ENCODE results near the gene TENM3. TPM values are rescaled to one million over a fixed set of nuclear protein-coding genes. Genes with fewer than 3 reads are reported as not detected.

The TENM3 gene
- total RNA-seq, 2 donors from 2014 or later, result 21.4 to 52.3 TPM

DNA sequence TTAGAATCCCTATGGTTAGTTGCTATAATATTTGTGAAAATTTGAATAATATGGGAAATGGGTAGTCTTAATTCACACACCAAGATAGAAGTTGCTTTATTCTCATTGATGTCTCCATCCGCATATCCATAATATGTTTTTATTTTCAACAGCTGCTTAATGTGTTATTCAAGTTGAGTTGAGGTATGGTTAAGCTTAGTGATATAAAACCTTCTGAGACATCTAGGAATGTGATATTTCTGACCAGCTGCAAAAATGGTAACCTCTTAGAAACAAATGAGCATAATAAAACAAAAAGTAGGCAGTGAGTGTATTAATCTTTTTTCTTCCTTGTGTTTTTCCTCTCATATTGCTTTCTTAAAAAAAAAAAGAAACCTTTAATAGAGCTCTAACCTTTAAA lies 172.9 kb downstream of the TENM3 start:
- intact Hi-C loops (cut with DNase I), result no loop called here
- H3K27ac ChIP-seq, result no peak overlapping the region
- no peaks in the 10 kb centered on the region for H3K36me3 ChIP-seq
- TF ChIP-seq POLR2AphosphoS5 (IDR thresholded peaks at IDR 0.05) (no peak), POLR2A (IDR thresholded peaks at IDR 0.05) (no peak)
- TF ChIP-seq, protein P1, sequence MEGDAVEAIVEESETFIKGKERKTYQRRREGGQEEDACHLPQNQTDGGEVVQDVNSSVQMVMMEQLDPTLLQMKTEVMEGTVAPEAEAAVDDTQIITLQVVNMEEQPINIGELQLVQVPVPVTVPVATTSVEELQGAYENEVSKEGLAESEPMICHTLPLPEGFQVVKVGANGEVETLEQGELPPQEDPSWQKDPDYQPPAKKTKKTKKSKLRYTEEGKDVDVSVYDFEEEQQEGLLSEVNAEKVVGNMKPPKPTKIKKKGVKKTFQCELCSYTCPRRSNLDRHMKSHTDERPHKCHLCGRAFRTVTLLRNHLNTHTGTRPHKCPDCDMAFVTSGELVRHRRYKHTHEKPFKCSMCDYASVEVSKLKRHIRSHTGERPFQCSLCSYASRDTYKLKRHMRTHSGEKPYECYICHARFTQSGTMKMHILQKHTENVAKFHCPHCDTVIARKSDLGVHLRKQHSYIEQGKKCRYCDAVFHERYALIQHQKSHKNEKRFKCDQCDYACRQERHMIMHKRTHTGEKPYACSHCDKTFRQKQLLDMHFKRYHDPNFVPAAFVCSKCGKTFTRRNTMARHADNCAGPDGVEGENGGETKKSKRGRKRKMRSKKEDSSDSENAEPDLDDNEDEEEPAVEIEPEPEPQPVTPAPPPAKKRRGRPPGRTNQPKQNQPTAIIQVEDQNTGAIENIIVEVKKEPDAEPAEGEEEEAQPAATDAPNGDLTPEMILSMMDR (IDR thresholded peaks at IDR 0.05), result no peak
- no peak overlapping the region for H3K4me3 ChIP-seq
- H3K4me1 ChIP-seq (replicated peaks), result no peaks in the 10 kb centered on the region
- DNase-seq (ENCODE audit: low spot score), result no peak
- H3K9me3 ChIP-seq, result no peaks in the 10 kb centered on the region
- no peaks in the 10 kb centered on the region for H3K27me3 ChIP-seq (replicated peaks; ENCODE audit: insufficient read depth)
- 94% methylated on average over 1 of the region's 1 CpG for WGBS

- intact Hi-C loops (cut with DNase I), result no loop called here
- no peak for DNase-seq (ENCODE audit: low spot score)
- Histone ChIP-seq H3K4me3 (no peak overlapping the region), H3K36me3 (no peaks in the 10 kb centered on the region), H3K9me3 (no peaks in the 10 kb centered on the region), H3K27me3 (replicated peaks; ENCODE audit: insufficient read depth) (no peaks in the 10 kb centered on the region), H3K4me1 (replicated peaks) (no peaks in the 10 kb centered on the region), H3K27ac (no peak overlapping the region)
- WGBS, result 63% methylated on average over 9 of the region's 9 CpGs
- TF ChIP-seq POLR2AphosphoS5 (IDR thresholded peaks at IDR 0.05), result no peak
- TF ChIP-seq POLR2A (IDR thresholded peaks at IDR 0.05), result no peak
- TF ChIP-seq, protein P1 (IDR thresholded peaks at IDR 0.05), result no peak
Measured at GRCh38 chr4:182418054-182418734, 175.0 kb downstream of the TENM3 start.

DNA sequence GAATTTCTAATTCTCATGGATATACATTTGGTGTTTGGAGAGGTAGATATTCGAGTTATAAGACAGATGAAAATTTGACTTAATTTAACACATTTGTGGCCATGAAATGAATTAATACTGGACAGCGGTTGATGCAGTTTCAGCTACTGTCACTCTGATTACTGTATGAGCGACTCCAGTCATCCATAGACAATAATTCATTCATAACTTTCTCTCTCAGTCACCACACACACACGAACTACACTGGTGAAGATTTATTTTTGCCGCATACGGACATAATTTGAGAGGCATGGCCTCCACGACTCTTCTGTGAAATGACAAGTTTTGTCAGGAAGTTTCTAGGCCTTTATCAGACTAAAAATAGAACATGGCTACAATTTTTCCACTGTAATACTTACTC lies 177.0 kb downstream of the TENM3 start:
- H3K36me3 ChIP-seq, result no peaks in the 10 kb centered on the region
- H3K27ac ChIP-seq, result no peak overlapping the region
- TF ChIP-seq, protein P1 (IDR thresholded peaks at IDR 0.05), result no peak
- H3K27me3 ChIP-seq (replicated peaks; ENCODE audit: insufficient read depth), result no peaks in the 10 kb centered on the region
- no peaks in the 10 kb centered on the region for H3K9me3 ChIP-seq
- H3K4me3 ChIP-seq, result no peak overlapping the region
- intact Hi-C loops (cut with DNase I), result no loop called here
- DNase-seq (ENCODE audit: low spot score), result no peak
- 89% methylated on average over 7 of the region's 7 CpGs for WGBS
- no peaks in the 10 kb centered on the region for H3K4me1 ChIP-seq (replicated peaks)

- 88% methylated on average over 5 of the region's 5 CpGs for WGBS
- DNase-seq (ENCODE audit: low spot score), result no peak
- TF ChIP-seq POLR2A (IDR thresholded peaks at IDR 0.05) (no peak), POLR2AphosphoS5 (IDR thresholded peaks at IDR 0.05) (no peak)
- TF ChIP-seq, protein P1 (IDR thresholded peaks at IDR 0.05), result no peak
- H3K36me3 ChIP-seq, result no peaks in the 10 kb centered on the region
- H3K27me3 ChIP-seq (replicated peaks; ENCODE audit: insufficient read depth), result no peaks in the 10 kb centered on the region
- intact Hi-C loops (cut with DNase I), result no loop called here
- H3K27ac ChIP-seq, result no peak overlapping the region
- no peak overlapping the region for H3K4me3 ChIP-seq
- H3K4me1 ChIP-seq (replicated peaks), result no peaks in the 10 kb centered on the region
- no peaks in the 10 kb centered on the region for H3K9me3 ChIP-seq
Measured at GRCh38 chr4:182421753-182422152, 178.6 kb downstream of the TENM3 start.

DNA sequence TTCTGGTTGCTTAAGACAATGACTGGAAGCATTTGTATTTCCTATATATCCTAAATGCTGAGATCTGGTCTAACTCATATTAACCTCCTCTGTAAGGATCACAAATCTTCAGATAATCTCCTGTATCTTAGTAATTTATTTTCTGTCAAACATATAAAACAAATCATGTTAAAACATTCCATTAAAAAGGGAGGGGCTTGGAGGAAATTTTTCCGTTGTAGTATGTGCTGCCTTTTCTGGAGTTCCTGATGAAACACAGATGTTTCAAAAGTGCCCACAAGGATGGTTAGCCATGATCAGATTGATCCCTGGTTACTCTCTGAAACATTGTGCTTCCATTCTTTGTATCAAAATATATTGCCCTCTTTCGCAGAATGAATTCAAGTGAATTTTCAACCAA lies 182.1 kb downstream of the TENM3 start:
- no peak overlapping the region for H3K27ac ChIP-seq
- H3K27me3 ChIP-seq (replicated peaks; ENCODE audit: insufficient read depth), result no peaks in the 10 kb centered on the region
- H3K36me3 ChIP-seq, result no peaks in the 10 kb centered on the region
- no peaks in the 10 kb centered on the region for H3K9me3 ChIP-seq
- intact Hi-C loops (cut with DNase I), result no loop called here
- H3K4me3 ChIP-seq, result no peak overlapping the region
- TF ChIP-seq, protein P1 (IDR thresholded peaks at IDR 0.05), result no peak
- TF ChIP-seq POLR2A (IDR thresholded peaks at IDR 0.05) (no peak), POLR2AphosphoS5 (IDR thresholded peaks at IDR 0.05) (no peak)
- WGBS, result 92% methylated on average over 2 of the region's 2 CpGs
- no peak for DNase-seq (ENCODE audit: low spot score)
- H3K4me1 ChIP-seq (replicated peaks), result no peaks in the 10 kb centered on the region
